GM23248 (cell line): ENCODE results near the gene LRP2. TPM values are rescaled to one million over a fixed set of nuclear protein-coding genes. Genes with fewer than 3 reads are reported as not detected.
"Not testable (repeated sequence)": the region's sequence is repeated elsewhere in the genome, so short reads cannot be mapped to it uniquely, and the experiment has no call there.

Source experiments
- DNase-seq: peaks from one replicate; pipeline ENCODE4 v3.0.0-alpha.2; 2015
- H2AFZ ChIP-seq: fragments of 200-600 bp; sonication (generic); 2 replicates; pipeline ENCODE4 v1.6.1; 2016; ENCODE audit warnings: antibody characterized with exemption
- H3F3A ChIP-seq: fragments of 200-600 bp; sonication (generic); 2 replicates; pipeline ENCODE4 v1.6.1; 2016; ENCODE audit warnings: mild to moderate bottlenecking, antibody characterized with exemption, mixed run types; ENCODE audit not compliant: insufficient read depth
- H3K27ac ChIP-seq: fragments of 200-600 bp; sonication (generic); 2 replicates; pipeline ENCODE4 v1.5.1; 2016; ENCODE audit warnings: mild to moderate bottlenecking
- H3K27me3 ChIP-seq: fragments of 200-600 bp; sonication (generic); replicated peaks from 2 replicates; pipeline ENCODE4 v1.6.1; 2016; ENCODE audit warnings: mild to moderate bottlenecking; ENCODE audit not compliant: insufficient read depth
- H3K36me3 ChIP-seq: fragments of 200-600 bp; sonication (generic); 2 replicates; pipeline ENCODE4 v1.6.1; 2016; ENCODE audit warnings: low read depth, mild to moderate bottlenecking
- H3K4me1 ChIP-seq: fragments of 200-600 bp; sonication (generic); 2 replicates; pipeline ENCODE4 v1.6.1; 2016; ENCODE audit warnings: mild to moderate bottlenecking; ENCODE audit not compliant: insufficient read depth
- H3K4me2 ChIP-seq: fragments of 200-600 bp; sonication (generic); one replicate; pipeline ENCODE4 v1.6.1; 2016; ENCODE audit warnings: mild to moderate bottlenecking; ENCODE audit not compliant: unreplicated experiment
- H3K4me3 ChIP-seq: fragments of 200-600 bp; sonication (generic); 2 replicates; pipeline ENCODE4 v1.5.1; 2016; ENCODE audit warnings: mild to moderate bottlenecking
- H3K79me2 ChIP-seq: fragments of 200-600 bp; sonication (generic); 2 replicates; pipeline ENCODE4 v1.6.1; 2016; ENCODE audit warnings: mild to moderate bottlenecking; ENCODE audit not compliant: insufficient read depth
- H3K9ac ChIP-seq: fragments of 200-600 bp; sonication (generic); 2 replicates; pipeline ENCODE4 v1.6.1; 2016; ENCODE audit warnings: mild to moderate bottlenecking
- H3K9me2 ChIP-seq: fragments of 200-600 bp; sonication (generic); 2 replicates; pipeline ENCODE4 v1.6.1; 2016; ENCODE audit warnings: mixed run types, mild to moderate bottlenecking, moderate library complexity; ENCODE audit not compliant: insufficient read depth
- H3K9me3 ChIP-seq: fragments of 200-600 bp; sonication (generic); one replicate; pipeline ENCODE4 v1.6.1; 2017; ENCODE audit warnings: low read depth
- H4K20me1 ChIP-seq: fragments of 200-600 bp; sonication (generic); 2 replicates; pipeline ENCODE4 v1.6.0; 2016; ENCODE audit not compliant: insufficient read depth
- EZH2 ChIP-seq: fragments of 200-600 bp; sonication (generic); IDR thresholded peaks from 2 replicates; pipeline ENCODE4 v1.6.1; 2018; ENCODE audit warnings: antibody characterized with exemption, mild to moderate bottlenecking; ENCODE audit not compliant: insufficient read depth, poor library complexity, severe bottlenecking
- EZH2phosphoT487 ChIP-seq: fragments of 200-600 bp; sonication (generic); IDR thresholded peaks from 2 replicates; pipeline ENCODE4 v1.6.1; 2018; ENCODE audit warnings: antibody characterized with exemption, moderate library complexity, mild to moderate bottlenecking, low read depth; ENCODE audit not compliant: insufficient read depth
- WGBS, 2 experiments: methylation state at CpG; one replicate each; pipeline ENCODE4 v1.1.6; 2015 to 2017; ENCODE audit warnings: low lambda C conversion rate in 2 of 2, low coverage in 1 of 2; ENCODE audit errors: missing lambda C conversion rate in 2 of 2; 5-methylcytosine and 5-hydroxymethylcytosine counted together
- in situ Hi-C: fragments of 300-500 bp; cut with MboI; formaldehyde crosslinking; loops from 2 replicates; pipeline ENCODE4 v1.15.0; 2020
- polyA plus RNA-seq: library from polyadenylated mRNA; unstranded; fragments of >200 nt; fragmentation: Nextera tagmentation; extraction: Ambion mirVana; gene quantifications from 2 replicates; pipeline ENCODE4 v1.2.1, GENCODE V29; 2016
- total RNA-seq: library from RNA; depleted of rRNA; stranded (reverse); fragments of >200 nt; shearing (Covaris generic); gene quantifications from 2 replicates; pipeline ENCODE4 v1.2.3, GENCODE V29; 2014

The LRP2 gene
- total and polyA plus RNA-seq, 2 experiments from 2014 or later = not detected

- H3F3A ChIP-seq = no peaks in the 10 kb centered on the region
- in situ Hi-C loops = no loop called here
- no peak overlapping the region for H3K27ac ChIP-seq
- no peaks in the 10 kb centered on the region for H3K27me3 ChIP-seq
- no peaks in the 10 kb centered on the region for H3K9me2 ChIP-seq
- no peaks in the 10 kb centered on the region for H3K9me3 ChIP-seq
- no peaks in the 10 kb centered on the region for H3K79me2 ChIP-seq
- 77 to 78% methylated on average over 3 of the region's 3 CpGs for WGBS, 2 experiments
- no peaks in the 10 kb centered on the region for H4K20me1 ChIP-seq
- no peak overlapping the region for H3K4me2 ChIP-seq
- no peak overlapping the region for H2AFZ ChIP-seq
- H3K9ac ChIP-seq = no peak overlapping the region
- no peaks in the 10 kb centered on the region for H3K4me1 ChIP-seq
- no peak for DNase-seq
- no peaks in the 10 kb centered on the region for H3K36me3 ChIP-seq
- no peak overlapping the region for H3K4me3 ChIP-seq
- TF ChIP-seq EZH2 = no peak
- TF ChIP-seq EZH2phosphoT487 = no peak
Observed at GRCh38 chr2:169328785-169329184, 33.5 kb downstream of the LRP2 start.

- H3K4me1 ChIP-seq, DNase-seq, H3K9me3 ChIP-seq, H3K9ac ChIP-seq, H3K4me3 ChIP-seq, H3K4me2 ChIP-seq, H4K20me1 ChIP-seq, H2AFZ ChIP-seq, H3K27ac ChIP-seq, H3K79me2 ChIP-seq, in situ Hi-C loops, H3F3A ChIP-seq, H3K9me2 ChIP-seq, H3K36me3 ChIP-seq, H3K27me3 ChIP-seq: not testable (repeated sequence)
- WGBS, 2 experiments = no CpG with 5 or more reads among the region's 33 CpGs
Observed at GRCh38 chr2:169327837-169328236, 34.5 kb downstream of the LRP2 start.

- H2AFZ ChIP-seq, H3K36me3 ChIP-seq, H3K9me2 ChIP-seq, H3K4me3 ChIP-seq, H4K20me1 ChIP-seq, H3K79me2 ChIP-seq, H3K9ac ChIP-seq, H3K27me3 ChIP-seq, DNase-seq, H3K4me1 ChIP-seq, H3K9me3 ChIP-seq, H3F3A ChIP-seq, H3K4me2 ChIP-seq, in situ Hi-C loops, H3K27ac ChIP-seq: not testable (repeated sequence)
- no CpG with 5 or more reads among the region's 4 CpGs for WGBS, 2 experiments
Observed at GRCh38 chr2:169325886-169326285, 36.4 kb downstream of the LRP2 start.

GRCh38 chr2:169324581-169325260 is 37.6 kb downstream of the LRP2 start:
- Histone ChIP-seq H3K36me3 (no peaks in the 10 kb centered on the region), H3K9me3 (no peaks in the 10 kb centered on the region), H3K4me1 (no peaks in the 10 kb centered on the region), H3F3A (no peaks in the 10 kb centered on the region), H4K20me1 (no peaks in the 10 kb centered on the region), H3K27me3 (no peaks in the 10 kb centered on the region), H3K9me2 (no peaks in the 10 kb centered on the region), H3K4me2 (no peak overlapping the region), H3K27ac (no peak overlapping the region), H3K4me3 (no peak overlapping the region), H3K9ac (no peak overlapping the region), H3K79me2 (no peaks in the 10 kb centered on the region), H2AFZ (no peak overlapping the region)
- TF ChIP-seq EZH2 = no peak
- TF ChIP-seq EZH2phosphoT487 = no peak
- in situ Hi-C loops = no loop called here
- DNase-seq = no peak
- 24 to 29% methylated on average over 5 of the region's 5 CpGs for WGBS, 2 experiments

GRCh38 chr2:169323841-169324240 is 38.5 kb downstream of the LRP2 start:
- no peaks in the 10 kb centered on the region for H3K79me2 ChIP-seq
- no peak overlapping the region for H3K4me3 ChIP-seq
- H3K9me3 ChIP-seq = no peaks in the 10 kb centered on the region
- H4K20me1 ChIP-seq = no peaks in the 10 kb centered on the region
- H3K27ac ChIP-seq = no peak overlapping the region
- no peaks in the 10 kb centered on the region for H3K36me3 ChIP-seq
- no peaks in the 10 kb centered on the region for H3K27me3 ChIP-seq
- H2AFZ ChIP-seq = no peak overlapping the region
- 8 to 9% methylated on average over 2 of the region's 2 CpGs for WGBS, 2 experiments
- DNase-seq = no peak
- H3K9me2 ChIP-seq = no peaks in the 10 kb centered on the region
- in situ Hi-C loops = no loop called here
- no peaks in the 10 kb centered on the region for H3K4me1 ChIP-seq
- H3F3A ChIP-seq = no peaks in the 10 kb centered on the region
- TF ChIP-seq EZH2 (no peak), EZH2phosphoT487 (no peak)
- H3K9ac ChIP-seq = no peak overlapping the region
- no peak overlapping the region for H3K4me2 ChIP-seq
